Effector memory CD8-positive, alpha-beta T cell (primary cell): ENCODE results near the gene FLNA.
A peak's percentile ranks its signal among the peaks of the same experiment; 100 is the strongest.

Experiments
- ATAC-seq: fragments of 150-1000 bp; cut with Tn5 transposase; replicated peaks from 2 replicates; pipeline ENCODE4 v1.10.0; 2021; ENCODE audit warnings: mild to moderate bottlenecking, moderate library complexity
- DNase-seq, 3 experiments: peaks; one replicate each; pipeline ENCODE4 v3.0.0; 2021
- H3K27ac Mint-ChIP-seq, 2 donors: one replicate each; pipeline ENCODE4 v1.8.0; 2022; ENCODE audit warnings: mild to moderate bottlenecking in 2 of 2, mixed read lengths in 2 of 2, moderate library complexity in 2 of 2
- H3K27me3 Mint-ChIP-seq, 2 donors: one replicate each; pipeline ENCODE4 v1.8.0; 2022; ENCODE audit warnings: mixed read lengths in 2 of 2
- H3K36me3 Mint-ChIP-seq: one replicate; pipeline ENCODE4 v1.8.0; 2022; ENCODE audit warnings: mild to moderate bottlenecking, moderate library complexity, mixed read lengths; ENCODE audit not compliant: insufficient read depth
- H3K4me1 Mint-ChIP-seq, 2 donors: one replicate each; pipeline ENCODE4 v1.8.0; 2022; ENCODE audit warnings: low read depth in 2 of 2, mixed read lengths in 2 of 2
- H3K4me3 Mint-ChIP-seq, 2 donors: one replicate each; pipeline ENCODE4 v1.8.0; 2022; ENCODE audit warnings: mild to moderate bottlenecking in 2 of 2, mixed read lengths in 2 of 2, moderate library complexity in 2 of 2
- H3K9me3 Mint-ChIP-seq, 2 donors: one replicate each; pipeline ENCODE4 v1.8.0; 2022; ENCODE audit warnings: mixed read lengths in 2 of 2

The FLNA gene

GRCh38 chrX:154321152-154321551 lies 53.3 kb downstream of the FLNA start:
- no peak for ATAC-seq
- peak overlapping the region; percentile 46 to 60 for H3K27ac Mint-ChIP-seq

GRCh38 chrX:154320406-154320805 lies 54.0 kb downstream of the FLNA start:
- Mint-ChIP-seq H3K9me3 (no peaks in the 10 kb centered on the region), H3K27me3 (no peaks in the 10 kb centered on the region)

More at GRCh38 chrX:154321152-154321551, 53.3 kb downstream of the FLNA start:
- Mint-ChIP-seq H3K4me3 (peak overlapping the region in 1 of 2 donors; percentile 19), H3K27me3 (no peaks in the 10 kb centered on the region), H3K9me3 (no peaks in the 10 kb centered on the region), H3K4me1 (peaks cover 23% of the 10 kb centered on the region in 2 donors), H3K36me3 (peaks cover 6% of the 10 kb centered on the region)
- DNase-seq: no peak

GRCh38 chrX:154317391-154317995 lies 56.9 kb downstream of the FLNA start:
- Mint-ChIP-seq H3K27ac (no peak overlapping the region), H3K9me3 (no peaks in the 10 kb centered on the region), H3K27me3 (no peaks in the 10 kb centered on the region), H3K36me3 (peaks cover 6% of the 10 kb centered on the region), H3K4me3 (no peak overlapping the region), H3K4me1 (peaks cover 30 to 32% of the 10 kb centered on the region in 2 donors)
- DNase-seq (no peak), ATAC-seq (no peak)

More at GRCh38 chrX:154320406-154320805, 54.0 kb downstream of the FLNA start:
- ATAC-seq: no peak
- no peak overlapping the region for H3K27ac Mint-ChIP-seq
- H3K4me1 Mint-ChIP-seq: peaks cover 19 to 21% of the 10 kb centered on the region in 2 donors
- H3K4me3 Mint-ChIP-seq: peak overlapping the region in 1 of 2 donors; percentile 41
- DNase-seq: no peak
- H3K36me3 Mint-ChIP-seq: peaks cover 6% of the 10 kb centered on the region

GRCh38 chrX:154315416-154315815 lies 59.0 kb downstream of the FLNA start:
- peaks cover 30 to 37% of the 10 kb centered on the region in 2 donors for H3K4me1 Mint-ChIP-seq
- ATAC-seq (no peak), DNase-seq (no peak)
- H3K27me3 Mint-ChIP-seq: no peaks in the 10 kb centered on the region
- no peak overlapping the region for H3K4me3 Mint-ChIP-seq
- H3K9me3 Mint-ChIP-seq: no peaks in the 10 kb centered on the region
- peaks cover 11% of the 10 kb centered on the region for H3K36me3 Mint-ChIP-seq
- no peak overlapping the region for H3K27ac Mint-ChIP-seq

GRCh38 chrX:154313147-154313546 lies 61.3 kb downstream of the FLNA start:
- Mint-ChIP-seq H3K4me1 (peaks cover 35 to 36% of the 10 kb centered on the region in 2 donors), H3K4me3 (peak overlapping the region; percentile 4 to 28), H3K27me3 (no peaks in the 10 kb centered on the region), H3K9me3 (no peaks in the 10 kb centered on the region), H3K36me3 (peaks cover 11% of the 10 kb centered on the region), H3K27ac (peak overlapping the region; percentile 92 to 96)
- ATAC-seq (peak; percentile 72), DNase-seq (no peak)

- H3K4me1 Mint-ChIP-seq: peaks cover 37 to 39% of the 10 kb centered on the region in 2 donors
- H3K27ac Mint-ChIP-seq: peak overlapping the region; percentile 92 to 96
- H3K36me3 Mint-ChIP-seq: peaks cover 9% of the 10 kb centered on the region
Observed at GRCh38 chrX:154312116-154312515, 62.3 kb downstream of the FLNA start.

GRCh38 chrX:154310616-154311536 lies 63.6 kb downstream of the FLNA start:
- H3K9me3 Mint-ChIP-seq: no peaks in the 10 kb centered on the region
- H3K4me1 Mint-ChIP-seq: peaks cover 36 to 38% of the 10 kb centered on the region in 2 donors
- H3K4me3 Mint-ChIP-seq: peak overlapping the region in 1 of 2 donors; percentile 30
- no peak for DNase-seq
- peaks cover 5% of the 10 kb centered on the region for H3K36me3 Mint-ChIP-seq
- H3K27me3 Mint-ChIP-seq: no peaks in the 10 kb centered on the region
- H3K27ac Mint-ChIP-seq: peak overlapping the region in 1 of 2 donors; percentile 86
- no peak for ATAC-seq

More at GRCh38 chrX:154312116-154312515, 62.3 kb downstream of the FLNA start:
- ATAC-seq (no peak), DNase-seq (no peak)
- no peaks in the 10 kb centered on the region for H3K27me3 Mint-ChIP-seq
- H3K9me3 Mint-ChIP-seq: no peaks in the 10 kb centered on the region
- peak overlapping the region in 1 of 2 donors; percentile 29 for H3K4me3 Mint-ChIP-seq

GRCh38 chrX:154309041-154309775 lies 65.2 kb downstream of the FLNA start:
- ATAC-seq (no peak), DNase-seq (no peak)
- peaks cover 38 to 40% of the 10 kb centered on the region in 2 donors for H3K4me1 Mint-ChIP-seq
- H3K9me3 Mint-ChIP-seq: no peaks in the 10 kb centered on the region
- H3K36me3 Mint-ChIP-seq: peaks cover 5% of the 10 kb centered on the region
- H3K4me3 Mint-ChIP-seq: peak overlapping the region in 1 of 2 donors; percentile 58
- H3K27ac Mint-ChIP-seq: peak overlapping the region in 1 of 2 donors; percentile 93
- no peaks in the 10 kb centered on the region for H3K27me3 Mint-ChIP-seq

GRCh38 chrX:154308108-154308946 lies 66.1 kb downstream of the FLNA start:
- H3K4me1 Mint-ChIP-seq: peaks cover 33 to 40% of the 10 kb centered on the region in 2 donors

GRCh38 chrX:154307202-154307601 lies 67.2 kb downstream of the FLNA start:
- ATAC-seq: no peak
- no peaks in the 10 kb centered on the region for H3K9me3 Mint-ChIP-seq
- no peaks in the 10 kb centered on the region for H3K27me3 Mint-ChIP-seq
- H3K4me1 Mint-ChIP-seq: peaks cover 24 to 33% of the 10 kb centered on the region in 2 donors
- no peak overlapping the region for H3K4me3 Mint-ChIP-seq
- DNase-seq: no peak
- H3K36me3 Mint-ChIP-seq: peaks cover 5% of the 10 kb centered on the region
- peak overlapping the region in 1 of 2 donors; percentile 93 for H3K27ac Mint-ChIP-seq

More at GRCh38 chrX:154308108-154308946, 66.1 kb downstream of the FLNA start:
- peak; percentile 77 for ATAC-seq
- peak; percentile 74 to 79 (median 76) for DNase-seq
- H3K27me3 Mint-ChIP-seq: no peaks in the 10 kb centered on the region
- no peaks in the 10 kb centered on the region for H3K9me3 Mint-ChIP-seq
- peak overlapping the region; percentile 58 to 65 for H3K4me3 Mint-ChIP-seq
- peak overlapping the region; percentile 79 to 93 for H3K27ac Mint-ChIP-seq
- H3K36me3 Mint-ChIP-seq: peaks cover 5% of the 10 kb centered on the region

GRCh38 chrX:154305541-154306205 lies 68.8 kb downstream of the FLNA start:
- ATAC-seq: no peak
- DNase-seq: no peak
- Mint-ChIP-seq H3K27me3 (no peaks in the 10 kb centered on the region), H3K36me3 (no peaks in the 10 kb centered on the region), H3K27ac (peak overlapping the region in 1 of 2 donors; percentile 36), H3K4me1 (peaks cover 13 to 25% of the 10 kb centered on the region in 2 donors), H3K9me3 (no peaks in the 10 kb centered on the region), H3K4me3 (no peak overlapping the region)

- Mint-ChIP-seq H3K36me3 (no peaks in the 10 kb centered on the region), H3K9me3 (no peaks in the 10 kb centered on the region), H3K4me3 (no peak overlapping the region), H3K27me3 (no peaks in the 10 kb centered on the region), H3K27ac (peak overlapping the region in 1 of 2 donors; percentile 36), H3K4me1 (peaks cover 13 to 27% of the 10 kb centered on the region in 2 donors)
- ATAC-seq (no peak), DNase-seq (no peak)
Observed at GRCh38 chrX:154304846-154305245, 69.6 kb downstream of the FLNA start.
